Thoracic aorta (tissue), 2 donors: Measurements from ENCODE around the gene DUSP15. TPM values are rescaled to one million over a fixed set of nuclear protein-coding genes. Genes with fewer than 3 reads are reported as not detected.

Experiments used
- ATAC-seq: fragments of 150-250 bp; one replicate; pipeline ENCODE4 v1.8.0; 2017; ENCODE audit warnings: low read depth; ENCODE audit not compliant: insufficient number of reproducible peaks, low FRiP score
- DNase-seq: peaks from one replicate; pipeline ENCODE4 v3.0.0-alpha.2; 2020; ENCODE audit warnings: low spot score
- H3K27ac ChIP-seq, 2 donors: fragments of 200-600 bp; sonication (generic); 1 replicate in 1 of 2; 2 replicates in 1 of 2; pipeline ENCODE4 v1.5.1; 2016; ENCODE audit warnings: mild to moderate bottlenecking in 2 of 2, moderate library complexity in 2 of 2
- H3K27me3 ChIP-seq: fragments of 200-600 bp; sonication (generic); replicated peaks from 2 replicates; pipeline ENCODE4 v1.6.0; 2016; ENCODE audit warnings: mild to moderate bottlenecking; ENCODE audit not compliant: insufficient read depth
- H3K36me3 ChIP-seq: fragments of 200-600 bp; sonication (generic); one replicate; pipeline ENCODE4 v1.5.1; 2016
- H3K4me1 ChIP-seq, 2 donors: fragments of 200-600 bp; sonication (generic); 1 replicate in 1 of 2; 2 replicates in 1 of 2; pipeline versions ENCODE4 v1.5.1 to v1.6.0; 2016; ENCODE audit warnings: low read depth in 2 of 2, mild to moderate bottlenecking in 1 of 2; ENCODE audit not compliant: control insufficient read depth in 1 of 2
- H3K4me3 ChIP-seq: fragments of 200-600 bp; sonication (generic); 2 replicates; pipeline ENCODE4 v1.5.1; 2016; ENCODE audit warnings: mild to moderate bottlenecking
- H3K9me3 ChIP-seq: fragments of 200-600 bp; sonication (generic); 2 replicates; pipeline ENCODE4 v1.5.1; 2016
- total RNA-seq, 2 donors: library from RNA; depleted of rRNA; stranded (reverse); fragments of >200 nt; gene quantifications; one replicate each; pipeline versions ENCODE4 v1.1.0 to v1.2.3, GENCODE V29; 2016
- TF ChIP-seq, protein P1 (sequence below): fragments of 200-600 bp; sonication (generic); IDR thresholded peaks from one replicate; pipeline ENCODE4 v1.5.1; 2019; ENCODE audit warnings: antibody characterized with exemption

DUSP15 gene
- total RNA-seq, 2 donors from 2014 or later = 3.9 to 5.6 TPM

DNA sequence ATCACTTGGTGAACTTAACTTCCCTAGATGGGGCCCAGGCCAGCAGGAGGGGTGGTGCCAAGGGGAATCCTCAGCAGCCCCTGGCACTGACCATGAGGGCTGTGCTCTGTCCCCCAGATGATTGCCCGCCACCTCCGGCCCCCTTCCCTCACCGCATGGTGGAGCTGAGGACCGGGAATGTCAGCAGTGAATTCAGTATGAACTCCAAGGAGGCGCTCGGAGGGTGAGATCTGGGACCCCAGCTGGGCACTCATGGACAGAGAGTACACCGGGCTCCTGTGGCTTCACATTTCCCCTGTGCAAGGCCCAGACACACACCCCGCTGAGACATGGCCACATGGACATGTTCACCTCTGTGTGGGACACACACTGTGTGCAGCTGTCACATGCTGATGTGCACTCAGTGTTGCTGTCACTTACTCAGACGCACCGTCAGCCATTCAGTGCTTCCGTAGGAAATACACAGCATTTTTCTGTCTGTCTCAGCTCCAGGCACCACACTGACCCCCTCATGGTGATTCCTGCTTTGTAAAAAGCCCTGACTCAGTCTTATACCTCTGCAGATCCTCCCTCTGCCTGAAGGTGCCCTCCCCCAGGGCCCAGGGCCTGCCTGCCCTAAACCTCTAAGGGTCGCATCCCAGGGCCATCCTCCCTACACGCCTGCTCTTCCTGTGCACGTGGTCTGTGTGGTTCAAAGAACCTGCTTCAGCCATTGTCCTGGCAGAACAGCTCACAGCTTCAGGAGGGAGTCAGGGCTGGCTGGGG, 46.8 kb downstream of the DUSP15 start:
- ATAC-seq (no peak), DNase-seq (no peak)
- Histone ChIP-seq H3K4me1 (peaks cover 0 to 46% of the 10 kb centered on the region in 2 donors), H3K27ac (peak overlapping the region; percentile 41 to 45), H3K4me3 (no peak overlapping the region), H3K9me3 (no peaks in the 10 kb centered on the region), H3K27me3 (no peaks in the 10 kb centered on the region), H3K36me3 (no peaks in the 10 kb centered on the region)
- TF ChIP-seq, protein P1, sequence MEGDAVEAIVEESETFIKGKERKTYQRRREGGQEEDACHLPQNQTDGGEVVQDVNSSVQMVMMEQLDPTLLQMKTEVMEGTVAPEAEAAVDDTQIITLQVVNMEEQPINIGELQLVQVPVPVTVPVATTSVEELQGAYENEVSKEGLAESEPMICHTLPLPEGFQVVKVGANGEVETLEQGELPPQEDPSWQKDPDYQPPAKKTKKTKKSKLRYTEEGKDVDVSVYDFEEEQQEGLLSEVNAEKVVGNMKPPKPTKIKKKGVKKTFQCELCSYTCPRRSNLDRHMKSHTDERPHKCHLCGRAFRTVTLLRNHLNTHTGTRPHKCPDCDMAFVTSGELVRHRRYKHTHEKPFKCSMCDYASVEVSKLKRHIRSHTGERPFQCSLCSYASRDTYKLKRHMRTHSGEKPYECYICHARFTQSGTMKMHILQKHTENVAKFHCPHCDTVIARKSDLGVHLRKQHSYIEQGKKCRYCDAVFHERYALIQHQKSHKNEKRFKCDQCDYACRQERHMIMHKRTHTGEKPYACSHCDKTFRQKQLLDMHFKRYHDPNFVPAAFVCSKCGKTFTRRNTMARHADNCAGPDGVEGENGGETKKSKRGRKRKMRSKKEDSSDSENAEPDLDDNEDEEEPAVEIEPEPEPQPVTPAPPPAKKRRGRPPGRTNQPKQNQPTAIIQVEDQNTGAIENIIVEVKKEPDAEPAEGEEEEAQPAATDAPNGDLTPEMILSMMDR = no peak

DNA sequence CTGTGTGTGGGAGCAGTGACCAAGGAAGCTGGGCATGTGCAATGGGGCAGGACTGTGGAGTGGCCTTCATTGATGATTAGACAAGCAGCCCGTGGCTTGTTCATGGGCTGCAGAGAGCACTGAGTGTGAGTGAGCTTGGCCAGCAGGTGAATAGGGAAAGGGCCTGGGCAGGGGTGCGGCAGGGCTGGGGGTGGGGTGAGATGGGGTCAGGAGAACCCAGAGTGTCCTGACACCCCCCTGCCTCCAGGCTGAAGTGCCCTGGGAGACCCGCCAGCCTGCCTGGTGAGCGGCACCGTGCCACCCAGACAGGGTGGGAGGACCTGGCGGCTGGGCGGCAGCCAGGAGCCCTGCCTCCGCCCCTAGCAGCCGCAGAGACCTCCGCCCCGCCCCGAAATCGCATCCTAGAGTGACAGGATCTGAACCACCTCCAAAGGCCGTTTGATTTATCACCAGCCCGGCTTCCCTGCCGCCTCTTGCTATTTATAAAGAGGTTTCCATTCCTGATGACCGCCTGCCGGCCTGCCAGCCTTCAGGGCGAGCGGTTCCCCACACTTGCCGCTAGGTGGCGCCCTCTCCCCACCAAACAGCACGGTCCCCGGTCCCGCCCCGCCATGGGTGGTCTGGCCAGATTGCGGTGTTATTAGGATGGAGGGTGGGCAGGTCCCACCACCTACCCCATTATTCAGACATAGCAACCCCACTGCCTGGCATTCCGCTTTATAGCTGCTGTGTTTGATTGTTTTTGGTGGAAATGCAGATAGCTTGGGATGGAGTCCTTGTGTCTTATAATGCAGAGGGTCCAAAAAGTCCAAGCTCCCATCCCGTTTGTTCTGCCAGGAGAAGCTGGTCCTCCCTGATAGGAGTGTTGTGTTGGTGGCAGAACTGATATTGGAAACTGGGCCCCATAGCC, 47.7 kb downstream of the DUSP15 start:
- H3K36me3 ChIP-seq = no peaks in the 10 kb centered on the region
- ATAC-seq = peak; percentile 85
- TF ChIP-seq, protein P1 = peak; percentile 99
- no peaks in the 10 kb centered on the region for H3K27me3 ChIP-seq
- H3K27ac ChIP-seq = peak overlapping the region; percentile 75
- H3K4me3 ChIP-seq = peak overlapping the region; percentile 22
- no peaks in the 10 kb centered on the region for H3K9me3 ChIP-seq
- peaks cover 0 to 47% of the 10 kb centered on the region in 2 donors for H3K4me1 ChIP-seq
- peak; percentile 74 for DNase-seq

DNA sequence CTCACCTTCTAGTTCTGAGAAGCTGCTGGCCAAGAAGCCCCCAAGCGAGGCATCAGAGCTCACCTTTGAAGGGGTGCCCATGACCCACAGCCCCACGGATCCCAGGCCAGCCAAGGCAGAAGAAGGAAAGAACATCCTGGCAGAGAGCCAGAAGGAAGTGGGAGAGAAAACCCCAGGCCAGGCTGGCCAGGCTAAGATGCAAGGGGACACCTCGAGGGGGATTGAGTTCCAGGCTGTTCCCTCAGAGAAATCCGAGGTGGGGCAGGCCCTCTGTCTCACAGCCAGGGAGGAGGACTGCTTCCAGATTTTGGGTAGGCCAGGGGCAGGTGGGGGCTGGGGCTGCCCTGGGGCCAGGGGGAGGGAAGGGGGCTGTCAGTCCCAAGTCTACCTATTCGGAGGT, 48.9 kb downstream of the DUSP15 start:
- H3K36me3 ChIP-seq = no peaks in the 10 kb centered on the region
- TF ChIP-seq, protein P1 = no peak
- peak overlapping the region; percentile 75 for H3K27ac ChIP-seq
- no peak for DNase-seq
- no peak overlapping the region for H3K4me3 ChIP-seq
- peaks cover 0 to 47% of the 10 kb centered on the region in 2 donors for H3K4me1 ChIP-seq
- ATAC-seq = no peak
- H3K9me3 ChIP-seq = no peaks in the 10 kb centered on the region
- no peaks in the 10 kb centered on the region for H3K27me3 ChIP-seq

DNA sequence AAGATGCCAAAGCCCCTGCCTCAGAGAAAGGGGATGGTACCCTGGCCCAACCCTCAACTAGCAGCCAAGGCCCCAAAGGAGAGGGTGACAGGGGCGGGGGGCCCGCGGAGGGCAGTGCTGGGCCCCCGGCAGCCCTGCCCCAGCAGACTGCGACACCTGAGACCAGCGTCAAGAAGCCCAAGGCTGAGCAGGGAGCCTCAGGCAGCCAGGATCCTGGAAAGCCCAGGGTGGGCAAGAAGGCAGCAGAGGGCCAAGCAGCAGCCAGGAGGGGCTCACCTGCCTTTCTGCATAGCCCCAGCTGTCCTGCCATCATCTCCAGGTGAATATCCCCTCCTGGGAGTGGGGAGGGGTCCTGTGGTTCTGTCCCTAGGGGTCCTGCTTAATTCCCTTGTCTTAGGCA, 50.1 kb downstream of the DUSP15 start:
- peaks cover 0 to 57% of the 10 kb centered on the region in 2 donors for H3K4me1 ChIP-seq
- no peaks in the 10 kb centered on the region for H3K9me3 ChIP-seq
- H3K4me3 ChIP-seq = no peak overlapping the region
- H3K27ac ChIP-seq = no peak overlapping the region
- TF ChIP-seq, protein P1 = no peak
- H3K27me3 ChIP-seq = no peaks in the 10 kb centered on the region
- H3K36me3 ChIP-seq = no peaks in the 10 kb centered on the region
- ATAC-seq = no peak
- no peak for DNase-seq
